ENCODE results near the gene CINP. TPM values are rescaled to one million over a fixed set of nuclear protein-coding genes. Genes with fewer than 3 reads are reported as not detected.
A peak's percentile ranks its signal among the peaks of the same experiment; 100 is the strongest.

CINP gene
- total and polyA plus RNA-seq, 2 of the 13 experiments (the other 11 are each of a cell fraction or from before 2014, with no cell fraction given) = 32.8 to 42.8 TPM

DNA sequence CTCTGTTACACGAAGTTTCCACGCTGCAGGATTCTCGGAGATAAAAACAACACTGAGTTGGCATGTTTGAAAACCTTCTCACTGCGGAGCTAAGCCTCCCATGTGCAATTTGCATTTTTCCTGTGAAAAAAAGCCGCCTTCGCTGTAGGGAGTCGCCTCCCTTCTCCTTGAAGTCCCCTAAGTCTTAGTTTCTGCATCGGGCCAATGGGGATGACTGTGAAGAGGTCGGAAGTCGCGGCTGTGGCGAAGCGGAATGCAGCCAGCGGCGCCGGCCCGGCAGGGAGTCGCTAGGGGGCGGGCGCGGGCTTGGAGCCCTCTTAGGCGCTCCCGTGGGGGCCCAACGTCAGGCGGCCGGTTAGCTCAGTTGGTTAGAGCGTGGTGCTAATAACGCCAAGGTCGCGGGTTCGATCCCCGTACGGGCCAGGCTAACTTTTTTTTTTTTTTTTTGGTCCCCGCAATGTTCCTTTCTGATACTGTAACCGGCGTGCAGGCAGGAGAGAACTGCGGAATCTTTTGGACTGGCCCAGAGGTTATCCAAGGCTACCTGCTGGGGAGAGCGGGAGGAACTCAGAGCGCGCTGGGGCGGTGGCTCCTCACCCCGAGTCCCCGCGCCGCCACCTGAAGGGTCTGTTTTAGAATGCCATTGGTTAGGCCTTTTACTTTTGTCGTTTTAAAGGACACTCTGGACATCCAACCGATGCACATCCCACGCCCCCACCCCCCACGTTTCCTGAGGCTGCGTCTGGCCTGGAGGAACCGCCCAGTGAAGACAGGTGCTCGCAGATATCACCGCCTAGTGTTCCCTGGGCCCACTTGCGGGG lies 45.7 kb downstream of the CINP start (continued):
- TF ChIP-seq MATR3 (CRISPR knock-in tag; IDR thresholded peaks at IDR 0.05) (no peak), ZNF672 (CRISPR knock-in tag; IDR thresholded peaks at IDR 0.05) (no peak), YEATS4 (CRISPR knock-in tag; IDR thresholded peaks at IDR 0.05; ENCODE audit: borderline replicate concordance) (peak; percentile 68; the same call in 1 of the 2 replicates), NFKB2 (CRISPR knock-in tag; IDR thresholded peaks at IDR 0.05; ENCODE audit: borderline replicate concordance) (peak; percentile 76; the same call in 1 of the 2 replicates), ZNF792 (CRISPR knock-in tag; IDR thresholded peaks at IDR 0.05) (peak; percentile 63; the same call in 1 of the 2 replicates), SRF (IDR thresholded peaks at IDR 0.05; ENCODE audit: low read depth, low read length) (no peak), GFI1 (CRISPR knock-in tag; IDR thresholded peaks at IDR 0.05; ENCODE audit: borderline replicate concordance) (peak; percentile 57; the same call in 1 of the 2 replicates), ZNF782 (CRISPR knock-in tag; IDR thresholded peaks at IDR 0.05; ENCODE audit: borderline replicate concordance) (peak; percentile 56; the same call in 1 of the 2 replicates), ZNF501 (CRISPR knock-in tag; IDR thresholded peaks at IDR 0.05) (peak; percentile 95), ZNF644 (CRISPR knock-in tag; IDR thresholded peaks at IDR 0.05; ENCODE audit: low read depth) (no peak), RFX5 (IDR thresholded peaks at IDR 0.05; ENCODE audit: low read depth, low read length) (no peak), ZNF891 (CRISPR knock-in tag; IDR thresholded peaks at IDR 0.05) (0 out of 2 replicates have a peak, but pooled peaks have one; percentile 58), ELF1 (CRISPR knock-in tag; IDR thresholded peaks at IDR 0.05) (peak; percentile 78)
- TF ChIP-seq, protein P1, sequence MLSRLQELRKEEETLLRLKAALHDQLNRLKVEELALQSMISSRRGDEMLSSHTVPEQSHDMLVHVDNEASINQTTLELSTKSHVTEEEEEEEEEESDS (CRISPR knock-in tag; IDR thresholded peaks at IDR 0.05; ENCODE audit: borderline replicate concordance) = no peak
- TF ChIP-seq, protein P2, sequence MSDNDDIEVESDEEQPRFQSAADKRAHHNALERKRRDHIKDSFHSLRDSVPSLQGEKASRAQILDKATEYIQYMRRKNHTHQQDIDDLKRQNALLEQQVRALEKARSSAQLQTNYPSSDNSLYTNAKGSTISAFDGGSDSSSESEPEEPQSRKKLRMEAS (IDR thresholded peaks at IDR 0.05) = no peak; the same call in 1 of the 2 replicates
- TF ChIP-seq, protein P3, sequence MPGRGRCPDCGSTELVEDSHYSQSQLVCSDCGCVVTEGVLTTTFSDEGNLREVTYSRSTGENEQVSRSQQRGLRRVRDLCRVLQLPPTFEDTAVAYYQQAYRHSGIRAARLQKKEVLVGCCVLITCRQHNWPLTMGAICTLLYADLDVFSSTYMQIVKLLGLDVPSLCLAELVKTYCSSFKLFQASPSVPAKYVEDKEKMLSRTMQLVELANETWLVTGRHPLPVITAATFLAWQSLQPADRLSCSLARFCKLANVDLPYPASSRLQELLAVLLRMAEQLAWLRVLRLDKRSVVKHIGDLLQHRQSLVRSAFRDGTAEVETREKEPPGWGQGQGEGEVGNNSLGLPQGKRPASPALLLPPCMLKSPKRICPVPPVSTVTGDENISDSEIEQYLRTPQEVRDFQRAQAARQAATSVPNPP (CRISPR knock-in tag; IDR thresholded peaks at IDR 0.05) = 0 out of 2 replicates have a peak, but pooled peaks have one; percentile 6
- TF ChIP-seq, protein P4, sequence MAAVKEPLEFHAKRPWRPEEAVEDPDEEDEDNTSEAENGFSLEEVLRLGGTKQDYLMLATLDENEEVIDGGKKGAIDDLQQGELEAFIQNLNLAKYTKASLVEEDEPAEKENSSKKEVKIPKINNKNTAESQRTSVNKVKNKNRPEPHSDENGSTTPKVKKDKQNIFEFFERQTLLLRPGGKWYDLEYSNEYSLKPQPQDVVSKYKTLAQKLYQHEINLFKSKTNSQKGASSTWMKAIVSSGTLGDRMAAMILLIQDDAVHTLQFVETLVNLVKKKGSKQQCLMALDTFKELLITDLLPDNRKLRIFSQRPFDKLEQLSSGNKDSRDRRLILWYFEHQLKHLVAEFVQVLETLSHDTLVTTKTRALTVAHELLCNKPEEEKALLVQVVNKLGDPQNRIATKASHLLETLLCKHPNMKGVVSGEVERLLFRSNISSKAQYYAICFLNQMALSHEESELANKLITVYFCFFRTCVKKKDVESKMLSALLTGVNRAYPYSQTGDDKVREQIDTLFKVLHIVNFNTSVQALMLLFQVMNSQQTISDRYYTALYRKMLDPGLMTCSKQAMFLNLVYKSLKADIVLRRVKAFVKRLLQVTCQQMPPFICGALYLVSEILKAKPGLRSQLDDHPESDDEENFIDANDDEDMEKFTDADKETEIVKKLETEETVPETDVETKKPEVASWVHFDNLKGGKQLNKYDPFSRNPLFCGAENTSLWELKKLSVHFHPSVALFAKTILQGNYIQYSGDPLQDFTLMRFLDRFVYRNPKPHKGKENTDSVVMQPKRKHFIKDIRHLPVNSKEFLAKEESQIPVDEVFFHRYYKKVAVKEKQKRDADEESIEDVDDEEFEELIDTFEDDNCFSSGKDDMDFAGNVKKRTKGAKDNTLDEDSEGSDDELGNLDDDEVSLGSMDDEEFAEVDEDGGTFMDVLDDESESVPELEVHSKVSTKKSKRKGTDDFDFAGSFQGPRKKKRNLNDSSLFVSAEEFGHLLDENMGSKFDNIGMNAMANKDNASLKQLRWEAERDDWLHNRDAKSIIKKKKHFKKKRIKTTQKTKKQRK (IDR thresholded peaks at IDR 0.05; ENCODE audit: low read length) = no peak
- TF ChIP-seq, protein P5, sequence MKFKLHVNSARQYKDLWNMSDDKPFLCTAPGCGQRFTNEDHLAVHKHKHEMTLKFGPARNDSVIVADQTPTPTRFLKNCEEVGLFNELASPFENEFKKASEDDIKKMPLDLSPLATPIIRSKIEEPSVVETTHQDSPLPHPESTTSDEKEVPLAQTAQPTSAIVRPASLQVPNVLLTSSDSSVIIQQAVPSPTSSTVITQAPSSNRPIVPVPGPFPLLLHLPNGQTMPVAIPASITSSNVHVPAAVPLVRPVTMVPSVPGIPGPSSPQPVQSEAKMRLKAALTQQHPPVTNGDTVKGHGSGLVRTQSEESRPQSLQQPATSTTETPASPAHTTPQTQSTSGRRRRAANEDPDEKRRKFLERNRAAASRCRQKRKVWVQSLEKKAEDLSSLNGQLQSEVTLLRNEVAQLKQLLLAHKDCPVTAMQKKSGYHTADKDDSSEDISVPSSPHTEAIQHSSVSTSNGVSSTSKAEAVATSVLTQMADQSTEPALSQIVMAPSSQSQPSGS (CRISPR knock-in tag; IDR thresholded peaks at IDR 0.05) = peak; percentile 59; the same call in 1 of the 2 replicates
- TF ChIP-seq, protein P6, sequence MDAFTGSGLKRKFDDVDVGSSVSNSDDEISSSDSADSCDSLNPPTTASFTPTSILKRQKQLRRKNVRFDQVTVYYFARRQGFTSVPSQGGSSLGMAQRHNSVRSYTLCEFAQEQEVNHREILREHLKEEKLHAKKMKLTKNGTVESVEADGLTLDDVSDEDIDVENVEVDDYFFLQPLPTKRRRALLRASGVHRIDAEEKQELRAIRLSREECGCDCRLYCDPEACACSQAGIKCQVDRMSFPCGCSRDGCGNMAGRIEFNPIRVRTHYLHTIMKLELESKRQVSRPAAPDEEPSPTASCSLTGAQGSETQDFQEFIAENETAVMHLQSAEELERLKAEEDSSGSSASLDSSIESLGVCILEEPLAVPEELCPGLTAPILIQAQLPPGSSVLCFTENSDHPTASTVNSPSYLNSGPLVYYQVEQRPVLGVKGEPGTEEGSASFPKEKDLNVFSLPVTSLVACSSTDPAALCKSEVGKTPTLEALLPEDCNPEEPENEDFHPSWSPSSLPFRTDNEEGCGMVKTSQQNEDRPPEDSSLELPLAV (CRISPR knock-in tag; conservative IDR thresholded peaks at IDR 0.05; ENCODE audit: low read depth) = no peak
- TF ChIP-seq, protein P7, sequence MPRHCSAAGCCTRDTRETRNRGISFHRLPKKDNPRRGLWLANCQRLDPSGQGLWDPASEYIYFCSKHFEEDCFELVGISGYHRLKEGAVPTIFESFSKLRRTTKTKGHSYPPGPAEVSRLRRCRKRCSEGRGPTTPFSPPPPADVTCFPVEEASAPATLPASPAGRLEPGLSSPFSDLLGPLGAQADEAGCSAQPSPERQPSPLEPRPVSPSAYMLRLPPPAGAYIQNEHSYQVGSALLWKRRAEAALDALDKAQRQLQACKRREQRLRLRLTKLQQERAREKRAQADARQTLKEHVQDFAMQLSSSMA (CRISPR knock-in tag; IDR thresholded peaks at IDR 0.05) = 0 out of 2 replicates have a peak, but pooled peaks have one; percentile 17
